HG02852 (cell line): Measurements from ENCODE around the gene TENM4.

Source experiments
- ATAC-seq: cut with Tn5 transposase; IDR thresholded peaks from one replicate; pipeline ENCODE4 v1.9.1; 2021; ENCODE audit warnings: mild to moderate bottlenecking, moderate library complexity; ENCODE audit not compliant: unreplicated experiment

The TENM4 gene

DNA sequence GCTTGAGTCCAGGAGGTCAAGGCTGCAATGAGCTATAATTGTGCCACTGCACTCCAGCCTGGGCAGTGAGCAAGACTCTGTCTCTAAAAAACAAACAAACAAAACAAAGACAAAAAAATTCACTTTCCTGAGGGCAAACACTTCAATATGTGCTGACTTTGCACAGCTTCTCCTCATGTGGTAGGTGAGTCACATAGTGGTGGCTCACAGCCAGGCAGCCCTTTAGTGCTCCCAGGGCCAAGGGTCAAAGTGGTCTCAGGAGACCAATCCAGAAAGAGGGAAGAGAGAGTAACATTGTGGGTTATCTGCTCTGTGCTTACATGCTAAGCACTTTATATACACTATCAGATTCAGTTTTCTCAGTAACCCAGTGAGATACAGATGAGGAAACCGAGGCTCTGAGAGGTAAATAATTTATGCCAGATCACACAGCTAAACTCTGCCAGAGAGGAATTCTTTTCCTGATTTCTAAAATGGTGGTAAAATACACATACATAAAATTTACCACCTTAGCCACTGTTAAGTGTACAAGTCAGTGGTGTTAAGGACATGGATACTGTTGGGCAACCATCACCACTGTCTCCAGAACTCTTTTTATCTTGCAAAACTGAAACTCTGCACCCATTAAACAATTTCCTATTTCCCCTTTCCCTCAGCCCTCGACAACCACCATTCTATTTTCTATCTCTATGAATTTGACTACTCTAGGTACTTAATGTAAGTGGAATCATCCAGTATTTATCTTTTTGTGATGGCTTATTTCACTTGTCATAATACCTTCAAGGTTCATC is 634.4 kb downstream of the TENM4 start:
- no peak for ATAC-seq

DNA sequence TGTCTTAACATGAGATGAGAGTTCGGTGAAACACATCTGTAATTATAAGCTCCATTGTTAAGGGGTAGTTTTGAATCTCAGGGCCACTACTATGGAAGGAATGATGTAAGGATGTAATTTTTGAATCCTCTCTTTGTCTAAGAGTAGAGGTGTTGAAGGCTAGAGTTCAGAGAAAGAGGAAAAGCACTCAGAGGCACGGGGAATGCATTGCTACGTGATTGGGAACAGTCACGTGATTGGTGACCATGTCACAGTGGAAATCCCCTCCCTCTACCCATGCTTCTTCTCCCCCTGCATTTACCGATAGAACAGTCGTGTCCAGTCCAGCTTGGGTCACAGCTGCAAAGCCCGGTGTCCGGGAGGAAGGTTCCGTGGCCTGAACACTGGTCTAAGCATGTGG is 635.8 kb downstream of the TENM4 start:
- ATAC-seq, result no peak

DNA sequence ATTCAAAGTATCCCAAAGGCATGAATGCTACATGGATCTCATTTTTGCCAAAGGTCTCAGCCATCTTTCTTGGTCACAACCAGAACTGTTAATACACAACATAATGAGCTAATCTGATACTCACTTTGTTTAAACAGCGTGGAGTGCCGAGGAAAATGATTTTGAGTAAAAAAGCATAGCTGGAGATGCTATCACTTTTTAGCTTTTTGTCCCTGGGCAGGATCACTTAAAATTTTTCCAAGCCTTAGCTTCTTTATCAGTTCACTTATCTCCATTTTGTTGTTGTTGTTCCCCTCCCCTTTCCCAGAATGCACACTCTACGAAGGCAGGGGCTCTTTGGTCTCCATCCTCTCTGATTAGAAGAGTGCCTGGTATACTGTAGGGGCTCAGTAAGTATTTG is 636.8 kb downstream of the TENM4 start:
- no peak for ATAC-seq

DNA sequence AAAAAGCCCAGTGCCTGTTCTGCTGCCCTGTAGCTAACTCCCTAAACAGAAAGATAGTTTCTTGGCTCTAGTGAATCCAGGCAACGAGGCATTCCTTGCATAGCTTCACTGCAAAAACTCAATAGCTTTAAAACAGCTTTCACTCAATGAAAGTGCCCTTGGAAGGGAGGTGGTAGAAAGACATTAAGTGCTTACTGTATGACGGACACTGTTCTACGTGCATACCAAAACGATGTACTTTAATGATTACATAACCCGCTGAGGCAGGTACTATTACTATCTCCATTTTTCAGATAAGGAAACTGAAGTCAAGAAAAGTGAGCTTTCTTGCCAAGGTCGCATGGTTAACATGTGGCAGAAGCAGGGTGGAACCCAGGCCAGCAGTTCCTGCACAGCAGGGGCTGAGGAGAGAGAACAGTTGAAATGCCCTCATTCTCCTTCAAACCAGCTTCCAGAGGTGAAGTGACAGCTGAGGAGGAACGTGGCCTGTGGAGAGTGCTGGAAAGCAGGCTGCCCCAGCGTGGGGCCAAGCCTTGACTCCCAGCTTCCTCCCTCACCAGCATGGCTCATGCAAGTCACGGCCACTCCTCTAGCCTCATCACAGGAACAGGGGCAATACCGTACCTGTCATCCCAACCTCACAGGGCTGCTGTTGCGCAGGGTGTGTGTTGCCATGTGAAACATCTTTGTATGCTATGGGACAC is 638.6 kb downstream of the TENM4 start:
- no peak for ATAC-seq

DNA sequence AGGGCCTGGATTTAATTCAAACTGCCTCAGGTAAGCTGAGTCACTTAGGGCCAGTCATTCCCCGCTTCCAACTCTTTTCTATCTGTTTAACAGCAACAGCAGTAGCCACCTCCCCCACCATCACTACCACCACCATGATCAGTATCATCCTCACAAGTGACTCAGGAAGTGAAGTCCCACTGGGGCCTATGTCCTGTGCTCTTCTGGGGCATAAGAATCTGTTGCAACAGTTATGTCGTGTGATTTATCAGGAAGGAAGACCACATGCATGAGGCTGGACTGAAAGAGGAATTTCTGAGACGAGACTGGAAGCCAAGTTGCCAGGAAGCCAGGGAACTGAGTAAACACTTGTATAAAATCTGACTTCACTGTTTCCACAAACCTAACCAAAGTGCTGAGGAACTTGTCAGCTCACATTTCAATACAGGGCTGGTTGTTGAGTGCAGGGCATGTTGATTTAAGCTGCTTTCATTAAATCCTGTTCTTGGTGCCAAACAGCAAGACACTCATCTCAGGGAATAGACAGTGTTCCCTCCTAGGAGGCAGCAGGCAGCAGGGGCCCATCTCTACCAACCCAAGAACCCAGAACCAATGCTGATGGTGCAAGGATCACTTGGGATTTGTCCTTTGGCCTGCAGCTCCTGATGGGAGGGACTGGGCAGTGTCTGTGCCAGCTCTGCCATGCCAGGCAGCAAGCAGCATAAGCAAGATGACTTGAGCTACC is 639.5 kb downstream of the TENM4 start:
- ATAC-seq, result no peak

DNA sequence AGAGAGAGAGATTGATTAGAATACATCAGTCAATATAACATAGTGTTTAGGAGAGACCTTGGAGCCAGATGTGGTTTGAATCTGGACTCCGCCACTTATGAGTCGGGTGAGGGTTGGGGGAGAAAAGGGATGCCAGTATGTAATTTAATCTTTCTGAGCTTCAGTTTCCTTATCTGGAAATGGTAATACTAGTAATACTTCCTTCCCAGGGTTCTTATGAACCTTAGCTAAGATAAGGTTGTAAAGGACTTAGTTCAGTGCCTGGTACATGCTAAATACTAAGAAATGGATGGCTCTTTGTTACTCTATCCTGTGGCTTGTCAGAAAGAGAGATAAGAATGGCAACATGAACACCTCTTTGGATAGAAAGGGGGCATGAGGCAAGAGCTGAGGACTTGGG is 640.1 kb downstream of the TENM4 start:
- no peak for ATAC-seq

DNA sequence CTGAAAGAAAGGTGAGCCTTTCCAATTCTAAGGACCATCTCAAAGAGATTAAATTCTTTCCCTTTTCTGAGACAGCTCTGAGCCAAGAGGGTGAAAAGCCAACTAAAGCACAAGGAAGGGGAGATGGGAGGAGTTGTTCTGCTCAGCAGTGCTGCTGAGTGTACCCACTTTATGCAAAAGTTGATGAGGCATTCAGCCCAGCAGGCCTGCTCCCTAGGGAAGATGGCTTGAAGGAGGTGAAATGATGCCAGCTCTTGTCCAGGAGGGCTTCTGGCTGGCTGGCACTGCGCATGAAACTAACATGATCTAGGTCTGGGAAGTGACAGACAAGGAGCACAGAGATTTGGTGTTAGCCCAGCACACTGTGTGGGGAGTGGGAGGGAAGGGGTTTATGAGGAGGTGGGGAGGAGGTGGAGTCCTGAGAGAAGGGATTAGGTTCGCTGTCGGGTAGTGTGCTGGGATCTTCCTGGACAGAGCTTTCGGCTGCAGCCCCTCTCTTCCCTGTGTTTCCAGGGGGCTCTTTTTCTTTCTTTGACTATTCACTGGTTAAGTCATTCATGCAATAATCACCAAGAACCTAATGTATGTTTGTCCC is 640.6 kb downstream of the TENM4 start:
- no peak for ATAC-seq

DNA sequence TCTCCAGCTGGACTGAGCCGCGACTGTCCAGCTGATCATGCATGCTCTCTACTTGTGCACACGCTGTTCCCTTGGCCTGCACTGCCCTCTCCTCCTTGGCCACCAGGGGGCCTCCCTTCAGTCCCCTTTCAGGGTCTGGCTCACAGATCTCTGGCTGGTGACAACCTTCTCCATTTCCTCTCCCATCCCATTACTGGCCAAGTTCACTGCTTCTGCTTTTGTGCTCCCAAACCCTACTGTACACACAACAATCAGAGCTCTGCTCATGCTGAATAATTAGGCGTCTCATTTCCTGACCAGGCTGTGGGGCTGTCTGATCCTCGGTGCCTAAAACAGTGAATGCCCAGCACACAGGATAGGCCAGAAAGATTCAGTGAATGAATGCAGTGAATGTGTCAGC is 642.2 kb downstream of the TENM4 start:
- ATAC-seq, result peak; percentile 92

DNA sequence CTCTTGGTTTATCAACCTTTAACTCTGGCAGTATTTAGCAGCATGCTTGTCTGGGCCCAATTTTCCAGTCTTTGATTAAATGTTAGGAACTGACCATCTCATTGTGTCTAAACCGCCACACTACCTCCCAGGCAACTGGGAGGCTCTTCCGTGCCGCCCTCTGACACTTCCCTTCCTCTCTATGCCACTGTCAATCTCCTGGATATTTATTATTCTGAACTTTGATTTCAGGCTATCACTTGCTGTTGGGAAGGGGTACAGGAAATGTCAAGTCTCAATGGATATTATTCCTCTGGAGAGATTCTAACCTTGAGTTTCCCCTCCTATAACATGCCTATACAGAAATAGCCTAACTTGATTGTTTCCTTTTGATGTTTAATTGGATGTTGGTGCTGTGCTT is 643.3 kb downstream of the TENM4 start:
- ATAC-seq, result no peak

DNA sequence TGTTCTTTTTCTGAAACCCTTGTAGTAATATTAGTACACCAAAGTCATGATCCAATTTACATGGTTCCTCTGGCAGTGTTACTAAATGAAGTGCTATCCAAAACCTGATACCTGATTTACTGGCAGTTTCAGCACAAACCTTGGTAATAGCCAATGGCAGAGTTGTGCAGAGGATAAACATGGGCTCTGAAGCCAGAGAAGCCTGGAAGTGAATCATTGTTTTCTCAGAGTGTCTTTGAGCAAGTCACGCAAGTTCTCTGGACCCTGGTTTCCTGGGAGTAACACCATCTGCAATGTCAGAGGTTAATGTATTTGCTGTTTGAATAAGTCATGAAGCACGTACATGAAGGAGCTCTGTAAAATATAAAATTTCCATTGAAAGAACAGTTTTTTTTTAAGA is 643.9 kb downstream of the TENM4 start:
- ATAC-seq, result no peak

DNA sequence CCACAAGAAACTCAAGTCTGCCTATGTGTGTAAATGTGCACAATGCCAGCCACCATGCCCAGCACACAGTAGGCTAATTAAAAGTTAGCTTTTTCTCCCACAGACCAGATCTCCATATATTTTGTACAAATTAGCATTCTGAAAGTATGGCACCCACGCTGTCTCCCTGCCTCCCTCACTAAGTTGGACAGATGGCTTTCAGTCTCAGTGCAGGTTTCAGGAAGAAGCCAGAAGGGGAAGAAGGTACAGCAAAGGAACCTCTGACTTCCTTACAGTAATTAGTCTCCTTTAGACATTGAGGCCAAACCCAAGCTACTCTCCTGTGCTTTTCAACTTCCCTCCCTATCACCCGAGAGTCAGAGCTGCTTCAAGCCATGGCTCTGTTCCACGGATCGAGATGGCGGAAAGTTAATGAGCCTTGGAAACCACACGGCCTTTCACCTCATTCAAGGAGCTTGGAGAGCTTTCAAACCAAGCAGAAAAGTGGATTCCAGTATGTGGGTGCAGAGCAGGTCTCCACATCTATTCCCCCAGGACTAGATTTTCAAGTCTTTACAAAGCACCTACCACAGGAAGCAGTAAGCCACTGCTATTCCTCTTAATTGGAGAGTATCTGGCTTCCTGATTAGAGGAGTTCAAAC is 645.1 kb downstream of the TENM4 start:
- no peak for ATAC-seq

DNA sequence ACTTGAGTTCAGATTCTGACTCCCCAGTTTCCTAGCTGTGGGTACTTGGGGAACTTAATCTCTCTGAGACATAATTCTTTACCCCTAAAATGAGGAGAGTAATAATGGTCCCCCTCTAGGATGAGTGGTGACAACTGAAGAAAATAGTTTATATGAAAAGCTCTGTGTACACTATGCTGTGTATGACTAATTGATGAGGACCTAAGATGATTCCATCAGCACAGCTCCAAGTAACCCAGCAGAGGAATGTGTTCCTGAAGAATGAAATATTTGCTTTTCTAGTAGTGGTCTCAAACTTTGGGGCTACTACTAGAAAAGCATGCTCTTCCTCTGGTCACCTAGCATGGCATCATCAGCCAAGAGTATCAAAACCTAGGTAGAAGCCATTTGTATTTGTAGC is 648.9 kb downstream of the TENM4 start:
- no peak for ATAC-seq

DNA sequence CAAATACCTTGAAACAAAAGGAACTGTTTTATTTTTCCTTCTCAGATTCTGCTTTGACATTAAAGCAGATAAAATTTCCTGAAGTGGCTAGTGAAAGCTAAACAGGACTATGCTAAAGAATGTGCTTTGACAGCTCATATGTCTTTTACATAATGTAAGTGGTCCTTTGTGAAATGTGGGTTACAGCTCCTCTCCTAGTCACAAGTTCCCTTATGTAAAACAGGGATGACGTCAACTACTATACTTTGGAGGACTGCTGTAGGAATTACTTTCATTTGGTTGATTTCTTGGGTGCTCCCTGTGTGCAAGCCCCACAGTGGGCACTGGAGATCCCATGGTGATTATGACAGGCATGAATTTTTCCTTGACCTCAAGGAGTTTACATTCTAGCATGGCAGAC is 649.6 kb downstream of the TENM4 start:
- no peak for ATAC-seq

DNA sequence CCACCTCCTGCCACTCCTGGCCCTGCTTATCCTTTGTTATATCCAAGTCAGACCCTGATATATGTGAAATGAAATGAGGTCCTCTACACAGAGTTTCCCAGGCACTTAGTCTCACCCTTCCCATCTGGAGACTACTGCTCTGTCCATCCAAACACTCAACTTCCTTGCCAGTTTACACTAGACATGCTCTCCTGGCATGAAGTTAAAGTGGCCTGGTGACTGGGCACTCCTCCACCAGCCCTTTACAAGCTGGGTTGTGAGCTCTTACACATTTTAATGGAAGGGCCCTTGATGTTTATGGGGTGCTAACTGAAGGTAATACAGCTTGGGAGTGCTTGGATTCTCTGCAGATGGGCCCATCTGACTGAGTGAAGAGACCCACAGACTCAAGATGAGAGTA is 650.0 kb downstream of the TENM4 start:
- ATAC-seq, result no peak

DNA sequence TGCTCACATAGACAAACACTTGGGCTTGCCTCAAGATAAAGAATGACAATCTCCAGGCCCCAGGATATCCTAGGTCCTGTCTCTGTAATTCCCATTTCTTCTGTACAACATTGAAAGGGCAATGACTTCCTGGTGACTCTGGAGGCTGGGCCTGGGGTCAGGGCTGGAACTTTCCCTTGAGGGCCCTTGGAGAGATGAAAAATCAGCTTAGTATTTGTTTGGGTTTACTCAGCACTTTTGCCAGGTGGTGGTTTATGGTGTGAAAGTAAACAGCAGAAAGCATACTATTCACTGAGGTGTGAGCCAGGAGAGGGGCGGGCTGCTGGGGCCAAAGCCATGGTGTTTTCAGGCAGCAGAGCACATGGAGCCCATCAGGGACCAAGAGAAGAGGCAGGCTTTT is 651.5 kb downstream of the TENM4 start:
- no peak for ATAC-seq

DNA sequence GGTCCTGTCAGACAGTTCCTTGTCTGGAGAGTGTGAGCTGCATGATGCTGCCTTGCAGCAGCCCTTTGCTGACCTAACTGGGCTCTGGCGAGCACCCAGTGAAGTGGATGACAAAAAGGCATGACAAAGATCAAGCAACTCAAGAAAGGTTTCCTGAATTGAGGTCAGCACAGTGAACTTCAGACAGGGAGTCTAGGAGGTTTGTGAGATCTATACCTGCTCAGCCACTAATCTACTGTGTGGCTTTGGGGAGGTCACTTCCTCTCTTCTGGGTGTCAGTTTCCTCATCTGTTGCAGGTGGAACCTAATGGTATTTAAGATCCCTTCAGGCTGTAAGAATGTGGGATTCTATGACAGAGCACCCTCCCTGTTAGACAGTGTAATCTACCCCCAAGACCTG is 652.3 kb downstream of the TENM4 start:
- no peak for ATAC-seq

DNA sequence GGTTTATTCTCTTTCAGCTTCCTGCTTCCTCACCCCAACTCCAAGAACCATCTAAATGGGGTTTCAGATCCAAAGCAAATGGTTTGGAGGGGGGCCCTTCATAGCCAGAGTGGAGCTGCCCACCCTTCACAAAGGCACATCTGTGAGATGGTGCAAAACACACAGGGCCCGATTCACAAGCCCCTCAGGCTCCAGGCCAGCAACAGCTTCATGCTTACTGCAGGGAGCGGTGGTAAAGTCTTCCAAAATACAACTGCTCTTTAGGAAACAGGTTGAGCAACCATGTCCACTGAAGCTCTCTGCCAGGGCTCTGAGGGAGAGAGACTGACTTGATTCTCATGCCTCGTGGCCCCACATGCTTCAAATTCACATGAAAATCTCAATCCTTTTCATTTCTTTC is 653.1 kb downstream of the TENM4 start:
- no peak for ATAC-seq

DNA sequence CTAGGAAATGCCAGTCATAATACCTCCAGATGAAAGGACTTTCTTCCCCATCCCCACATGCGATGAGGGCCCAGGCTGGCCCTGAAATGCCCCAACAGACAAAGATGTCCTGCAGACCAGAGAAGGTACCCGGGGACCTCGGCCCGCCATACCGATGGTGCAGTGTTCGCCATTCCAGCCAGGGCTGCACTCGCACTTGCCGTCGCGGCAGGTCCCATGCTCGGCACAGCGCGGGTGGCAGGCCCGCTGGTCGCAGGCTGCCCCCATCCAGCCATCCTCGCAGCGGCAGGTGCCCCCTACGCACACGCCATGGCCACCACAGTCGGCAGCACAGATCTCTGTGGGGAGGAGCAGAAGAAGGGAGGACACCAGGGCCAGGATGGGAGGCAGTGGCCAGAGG is 654.1 kb downstream of the TENM4 start:
- ATAC-seq, result no peak

DNA sequence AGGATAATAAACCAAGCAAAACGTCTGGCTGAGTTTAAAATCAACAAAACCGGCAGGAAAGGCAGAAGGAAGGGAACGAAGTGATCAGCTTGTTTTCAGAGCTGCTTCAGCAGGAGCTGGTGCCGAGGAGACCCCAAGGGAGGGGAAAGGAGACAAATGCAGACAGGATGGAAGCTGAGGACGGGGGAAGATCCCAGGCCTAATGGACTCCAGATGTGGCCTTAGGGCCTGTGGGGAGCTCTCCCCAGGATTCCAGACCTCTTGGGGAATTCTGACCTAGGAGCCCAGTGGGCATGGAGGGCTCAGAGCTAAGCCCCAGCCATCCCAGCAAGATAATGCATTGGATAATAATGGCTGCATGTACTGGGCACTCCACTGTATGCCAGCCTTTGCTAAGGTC is 654.7 kb downstream of the TENM4 start:
- ATAC-seq, result no peak

DNA sequence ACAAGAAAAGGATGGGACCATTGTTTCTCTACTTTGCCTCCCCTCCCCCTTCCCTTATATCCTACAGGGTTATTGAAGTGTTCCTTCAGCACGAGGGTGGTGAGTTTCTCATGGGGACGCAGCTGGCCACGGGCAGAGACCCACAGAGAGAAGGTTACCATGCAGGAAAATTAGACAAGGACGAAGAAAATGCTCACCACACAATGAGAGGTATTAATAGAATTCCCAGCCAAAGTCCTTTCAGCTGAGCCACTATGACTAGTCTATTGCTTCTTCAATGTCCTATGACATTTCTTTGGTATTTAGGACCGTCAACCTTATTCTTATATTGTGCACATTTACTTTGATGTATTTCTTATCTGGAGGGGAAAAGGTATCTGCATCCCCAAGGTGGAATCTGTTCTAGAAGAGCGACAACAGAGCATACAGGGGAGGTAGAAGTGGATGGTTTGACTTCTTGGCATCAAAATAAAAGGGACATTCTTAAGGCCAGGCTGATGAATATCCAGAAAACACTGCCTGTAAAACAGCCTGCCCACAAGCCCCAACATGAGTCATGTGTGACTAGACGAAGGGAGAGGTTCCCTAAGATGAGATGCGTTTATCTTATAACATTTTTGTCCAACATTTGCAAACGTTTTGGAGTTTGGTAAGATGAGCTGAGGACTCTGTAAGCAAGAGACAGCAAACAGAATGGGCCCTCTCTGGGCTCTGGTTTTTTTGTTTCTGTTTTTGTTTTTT is 656.3 kb downstream of the TENM4 start:
- no peak for ATAC-seq
